Endothelial cell of umbilical vein (primary cell): ENCODE results near the gene GJB4.

ENCODE experiments used
- CTCF ChIP-seq, 2 donors: IDR thresholded peaks; 1 replicate in 1 of 2; 2 replicates in 1 of 2; pipeline ENCODE4 v1.5.1; 2011; ENCODE audit warnings: low read length in 2 of 2, mild to moderate bottlenecking in 2 of 2, moderate library complexity in 2 of 2, control low read depth in 1 of 2, inconsistent platforms in 1 of 2, low read depth in 1 of 2; ENCODE audit not compliant: insufficient read depth in 1 of 2; ENCODE audit errors: extremely low read depth in 1 of 2
- EZH2 ChIP-seq: IDR thresholded peaks from 2 replicates; pipeline ENCODE4 v1.6.1; 2012; ENCODE audit warnings: borderline replicate concordance, low read depth, mild to moderate bottlenecking, moderate library complexity, low read length, inconsistent platforms; ENCODE audit not compliant: severe bottlenecking
- POLR2A ChIP-seq: IDR thresholded peaks from 2 replicates; pipeline ENCODE4 v1.6.1; 2012; ENCODE audit warnings: low read depth, mild to moderate bottlenecking, control low read depth, low read length

DNA sequence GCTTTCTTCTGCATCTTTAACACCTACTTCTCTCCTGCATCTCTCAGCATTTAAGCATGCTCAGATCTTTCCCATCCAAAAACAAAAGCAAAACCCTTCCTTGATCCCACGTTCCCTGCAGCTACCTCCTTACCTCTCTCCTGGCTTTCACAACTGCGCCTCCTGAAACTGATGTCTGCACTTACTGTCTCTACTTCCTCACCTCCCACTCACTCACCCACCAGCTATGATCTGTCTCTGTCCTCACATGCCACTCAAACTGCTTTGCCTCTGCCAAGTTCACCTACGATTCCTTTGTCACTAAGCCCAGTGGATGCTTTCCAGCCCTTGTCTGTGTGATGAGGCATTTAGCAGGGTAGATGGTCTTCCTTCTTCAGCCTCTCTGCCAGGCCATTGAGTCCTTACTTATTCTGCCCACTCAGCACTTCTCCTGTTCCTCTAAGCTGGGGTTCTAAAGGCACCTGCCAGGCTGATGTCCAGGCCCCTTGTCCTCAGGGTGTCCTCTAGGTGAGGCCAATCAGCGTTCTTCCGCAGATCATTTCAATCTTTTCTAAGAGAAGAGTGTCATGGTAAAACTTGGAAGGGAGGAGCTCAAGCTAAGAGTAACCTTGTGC is 11.5 kb downstream of the GJB4 start:
- no peak for TF ChIP-seq POLR2A
- no peak for TF ChIP-seq CTCF (IDR thresholded peaks at IDR 0.05; ENCODE audit: extremely low read depth in 1 of 2, insufficient read depth in 1 of 2, low read depth in 1 of 2, low read length in 2 of 2)
- no peak for TF ChIP-seq EZH2
